NB4 (cell line): ENCODE measurements around the gene UNC5B.

Experiments
- CTCF ChIP-seq: IDR thresholded peaks from one replicate; pipeline ENCODE4 v1.5.1; 2012; ENCODE audit warnings: low read depth, low read length
- MAX ChIP-seq: IDR thresholded peaks from 2 replicates; pipeline ENCODE4 v1.6.1; 2011; ENCODE audit warnings: low read depth, low read length
- MYC ChIP-seq: IDR thresholded peaks from 2 replicates; pipeline ENCODE4 v1.6.1; 2011; ENCODE audit warnings: low read depth, low read length
- POLR2A ChIP-seq: IDR thresholded peaks from 2 replicates; pipeline ENCODE4 v1.6.1; 2011; ENCODE audit warnings: mild to moderate bottlenecking; ENCODE audit not compliant: insufficient read length; ENCODE audit errors: extremely low read depth

- TF ChIP-seq CTCF = no peak
- no peak for TF ChIP-seq POLR2A
- no peak for TF ChIP-seq MAX
- no peak for TF ChIP-seq MYC
These were observed 10.4 kb downstream of the UNC5B start for GRCh38 chr10:71222601-71223346.
